HL-60/S4 (cell line): Measurements from ENCODE around the gene PGA5.
"Not testable (repeated sequence)": the region's sequence is repeated elsewhere in the genome, so short reads cannot be mapped to it uniquely, and the experiment has no call there.

ENCODE experiments used
- in situ Hi-C: fragments of 300-500 bp; cut with MboI; formaldehyde crosslinking; loops from 2 replicates; pipeline ENCODE4 v1.14.3; 2022; ENCODE audit warnings: low sequenced_read_pairs

Gene PGA5

DNA sequence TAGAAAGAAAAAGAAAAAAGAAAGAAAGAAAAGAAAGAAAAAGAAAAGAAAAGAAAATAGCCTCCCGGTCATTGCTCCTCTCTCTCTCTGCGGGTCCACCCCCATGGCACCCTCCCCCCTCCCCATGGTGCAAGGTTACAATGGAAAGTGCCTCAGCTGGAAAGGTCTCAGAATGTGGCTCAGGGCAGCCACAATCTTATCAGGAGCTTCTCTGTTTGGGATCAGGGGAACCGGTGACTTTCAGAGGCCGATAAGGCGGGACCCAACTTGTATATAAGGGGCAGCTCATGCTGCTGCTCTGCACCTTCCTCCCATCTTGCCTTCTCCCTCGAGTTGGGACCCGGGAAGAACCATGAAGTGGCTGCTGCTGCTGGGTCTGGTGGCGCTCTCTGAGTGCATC, at the start of gene PGA5:
TSS of gene PGA5 (plus strand) at position 301 of the 400 bp plus-strand sequence. CDS start at position 353, 52 bp downstream.
- in situ Hi-C loops = not testable (repeated sequence)

DNA sequence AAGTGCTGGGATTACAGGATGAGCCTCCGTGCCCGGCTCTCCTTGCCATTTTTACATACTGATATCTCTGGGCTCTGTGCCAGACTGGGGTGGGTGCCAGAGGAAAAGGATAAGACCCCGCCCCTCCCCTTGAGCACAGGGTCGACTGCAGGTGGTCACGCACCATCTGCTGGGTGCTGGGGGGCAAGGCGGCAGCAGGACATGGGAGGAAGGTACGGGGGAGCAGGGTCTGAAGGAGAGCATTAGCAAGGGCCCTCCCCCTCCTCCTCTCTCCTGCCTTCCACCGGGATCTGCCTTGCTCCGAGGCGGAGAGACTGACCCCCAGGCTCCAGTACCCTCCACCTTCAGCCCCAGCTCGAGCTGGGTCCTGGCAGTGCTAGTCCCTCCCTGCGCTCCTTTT, 47.4 kb upstream of the PGA5 start:
- in situ Hi-C loops = loop anchor here (25.0 kb wide), 1 partner anchor 356 kb away; the partner anchor contains the start of gene CCDC86

DNA sequence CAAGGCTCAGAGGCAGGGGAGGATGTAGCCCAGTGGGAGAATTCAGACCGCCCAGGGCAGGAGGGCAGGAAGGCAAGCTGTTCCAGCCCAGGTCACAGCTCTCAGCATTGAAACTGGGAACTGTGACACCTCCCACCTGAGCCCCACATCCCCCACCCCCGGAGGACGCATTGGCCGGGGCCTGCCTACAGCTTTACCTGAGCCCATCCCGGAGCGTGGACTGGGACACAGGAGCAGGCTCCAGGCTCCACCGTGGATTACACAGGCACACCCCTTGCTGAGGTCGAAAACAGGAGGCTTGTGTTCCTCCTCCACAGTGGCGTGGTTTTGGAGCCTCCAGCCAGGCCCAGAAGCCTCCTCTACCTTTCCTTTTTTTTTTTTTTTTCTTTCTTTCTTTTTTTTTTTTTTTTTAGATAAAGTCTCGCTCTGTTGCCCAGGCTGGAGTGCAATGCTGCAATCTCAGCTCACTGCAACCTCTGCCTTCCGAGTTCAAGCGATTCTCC, 46.8 kb upstream of the PGA5 start:
- in situ Hi-C loops = loop anchor here (25.0 kb wide), 1 partner anchor 357 kb away; the partner anchor contains the start of gene CCDC86

DNA sequence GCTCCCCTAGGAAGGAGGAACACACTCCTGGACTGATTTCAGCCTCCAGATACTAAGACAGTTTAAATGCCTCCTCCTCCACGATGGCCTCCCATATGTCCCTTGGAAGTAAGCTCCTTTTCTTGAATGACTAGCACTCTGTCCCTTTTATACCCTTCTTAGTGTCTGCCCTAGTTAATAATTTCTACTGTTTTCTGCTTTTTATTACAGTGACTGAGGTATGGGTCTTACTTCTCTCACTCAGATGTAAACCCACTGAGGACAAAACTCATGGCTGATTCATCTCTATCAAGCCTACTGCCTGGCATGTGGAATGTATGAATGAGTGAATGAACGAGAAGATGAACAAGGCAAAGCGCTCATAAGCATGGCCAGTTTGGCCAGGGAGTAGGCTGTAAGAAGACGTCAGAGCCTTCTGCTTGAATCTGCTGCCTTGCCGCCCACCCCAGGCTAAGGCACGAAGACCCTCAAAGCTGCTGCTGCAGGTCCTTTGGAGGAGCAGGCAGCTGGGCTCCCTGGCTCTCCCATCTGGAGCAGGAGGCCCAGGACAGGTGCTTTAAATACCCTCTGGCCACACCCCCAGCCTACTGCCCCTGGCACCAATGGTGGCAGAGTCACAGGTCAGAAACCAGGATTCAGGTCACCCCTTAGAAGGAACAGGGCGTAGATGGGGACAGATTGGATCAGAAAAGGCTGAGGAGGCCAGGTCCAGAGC, 45.8 kb upstream of the PGA5 start:
- in situ Hi-C loops = loop anchor here (25.0 kb wide), 1 partner anchor 358 kb away; the partner anchor contains the start of gene CCDC86

DNA sequence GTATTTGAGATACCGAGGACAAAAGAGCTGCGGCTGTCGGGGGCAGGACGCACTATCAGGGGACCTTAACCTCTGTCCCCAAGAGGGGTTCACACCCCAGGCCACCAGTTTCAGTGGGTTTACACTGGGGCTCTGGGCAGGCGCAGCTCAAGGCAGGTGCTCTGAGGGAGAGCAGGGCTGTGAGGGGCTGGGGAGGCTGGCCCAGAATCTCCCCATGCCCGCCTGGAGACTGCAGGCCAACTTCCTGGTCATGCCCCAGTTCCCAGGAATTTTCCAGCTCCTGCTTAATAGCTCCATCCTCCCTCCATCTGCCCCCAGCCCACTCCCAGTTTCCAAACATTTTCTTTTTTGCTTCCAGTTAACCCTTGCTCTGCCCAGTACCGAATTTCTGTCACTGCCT, 45.3 kb upstream of the PGA5 start:
- in situ Hi-C loops = loop anchor here (25.0 kb wide), 1 partner anchor 358 kb away; the partner anchor contains the start of gene CCDC86

DNA sequence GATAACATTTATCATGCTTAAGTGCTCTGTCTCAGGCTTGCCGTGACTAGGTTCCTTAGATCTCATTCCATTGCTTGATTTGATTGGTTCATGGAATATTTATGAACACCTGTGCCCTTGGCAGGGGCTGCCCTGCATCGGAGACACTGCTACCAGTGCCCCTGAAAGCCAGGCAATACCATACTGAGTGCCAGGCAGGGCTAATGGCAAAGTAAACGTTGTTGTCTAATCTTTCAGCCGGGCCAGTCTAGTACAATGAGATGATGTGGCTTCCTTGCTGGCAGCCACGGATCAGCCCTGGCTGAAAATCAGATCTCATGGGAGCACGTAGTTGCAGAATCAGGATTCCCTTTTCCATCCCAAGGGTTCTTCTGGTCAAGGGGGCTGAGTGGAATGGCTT, 42.6 kb upstream of the PGA5 start:
- in situ Hi-C loops = loop anchor here (25.0 kb wide), 1 partner anchor 361 kb away; the partner anchor contains the start of gene CCDC86

DNA sequence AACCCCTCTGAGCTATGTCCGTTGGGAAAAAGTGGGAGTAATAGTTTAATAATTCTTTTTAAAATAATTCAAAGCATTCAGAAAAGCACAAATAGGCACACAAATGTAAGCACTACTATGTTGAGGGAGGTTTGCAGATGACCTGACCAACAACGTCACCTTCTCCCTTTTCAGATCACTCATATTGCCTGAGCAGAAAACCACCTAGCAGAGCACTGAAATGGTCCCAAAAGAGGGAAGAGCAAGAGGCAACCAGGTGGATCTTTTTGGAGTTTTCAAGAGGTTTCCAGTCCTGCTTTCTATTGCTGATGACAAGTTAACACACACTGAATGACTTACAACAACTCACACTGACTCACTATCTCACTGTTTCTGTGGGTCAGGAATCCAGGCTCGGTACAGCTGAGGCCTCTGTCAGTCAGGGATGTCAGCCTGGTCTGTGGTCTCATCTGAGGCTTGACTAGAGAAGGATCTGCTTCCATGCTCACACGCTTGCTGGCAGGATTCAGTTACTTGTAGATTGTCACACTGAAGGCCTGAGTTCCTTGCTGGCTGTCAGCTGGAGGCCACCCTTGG, 41.9 kb upstream of the PGA5 start:
- in situ Hi-C loops = loop anchor here (25.0 kb wide), 1 partner anchor 362 kb away; the partner anchor contains the start of gene CCDC86

DNA sequence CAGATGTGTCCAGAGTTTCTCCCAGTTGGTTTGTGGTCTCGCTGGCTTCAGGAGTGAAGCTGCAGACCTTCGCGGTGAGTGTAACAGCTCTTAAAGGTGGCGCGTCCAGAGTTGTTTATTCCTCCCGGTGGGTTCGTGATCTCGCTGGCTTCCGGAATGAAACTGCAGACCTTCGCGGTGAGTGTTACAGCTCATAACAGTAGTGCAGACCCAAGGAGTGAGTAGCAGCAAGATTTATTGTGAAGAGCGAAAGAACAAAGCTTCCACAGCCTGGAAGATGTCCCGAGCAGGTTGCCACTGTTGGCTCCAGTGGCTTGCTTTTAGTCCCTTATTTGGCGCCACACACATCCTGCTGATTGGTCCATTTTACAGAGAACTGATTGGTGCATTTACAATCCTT, 39.5 kb upstream of the PGA5 start:
- in situ Hi-C loops = no loop called here

DNA sequence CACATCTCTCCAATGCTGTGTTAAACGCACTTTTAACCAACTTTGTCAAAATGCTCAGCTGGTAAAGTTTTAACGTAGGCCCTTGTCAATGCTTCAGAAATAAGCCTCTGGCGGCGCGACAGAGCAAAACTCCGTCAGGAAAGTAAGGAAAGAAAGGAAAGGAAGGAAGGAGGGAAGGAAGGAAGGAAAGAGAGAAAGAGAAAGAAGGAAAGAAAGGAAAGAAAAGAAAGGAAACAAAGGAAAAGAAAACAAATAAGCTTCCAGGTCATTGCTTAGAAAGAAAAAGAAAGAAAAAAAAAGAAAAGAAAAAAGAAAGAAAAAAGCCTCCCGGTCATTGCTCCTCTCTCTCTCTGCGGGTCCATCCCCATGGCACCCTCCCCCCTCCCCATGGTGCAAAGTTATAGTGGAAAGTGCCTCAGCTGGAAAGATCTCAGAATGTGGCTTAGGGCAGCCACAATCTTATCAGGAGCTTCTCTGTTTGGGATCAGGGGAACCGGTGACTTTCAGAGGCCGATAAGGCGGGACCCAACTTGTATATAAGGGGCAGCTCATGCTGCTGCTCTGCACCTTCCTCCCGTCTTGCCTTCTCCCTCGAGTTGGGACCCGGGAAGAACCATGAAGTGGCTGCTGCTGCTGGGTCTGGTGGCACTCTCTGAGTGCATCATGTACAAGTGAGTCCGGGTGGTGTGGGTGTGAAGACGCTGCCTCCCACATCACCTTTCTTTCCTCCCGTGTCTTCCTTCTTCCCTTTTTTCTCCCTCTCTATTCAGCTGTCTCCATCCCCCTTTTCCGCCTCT, 37.8 kb upstream of the PGA5 start, which contains the start of gene PGA3:
TSS of gene PGA3 (plus strand) at position 566 of the 797 bp plus-strand sequence. CDS start at position 616, 50 bp downstream.
- in situ Hi-C loops = not testable (repeated sequence)

DNA sequence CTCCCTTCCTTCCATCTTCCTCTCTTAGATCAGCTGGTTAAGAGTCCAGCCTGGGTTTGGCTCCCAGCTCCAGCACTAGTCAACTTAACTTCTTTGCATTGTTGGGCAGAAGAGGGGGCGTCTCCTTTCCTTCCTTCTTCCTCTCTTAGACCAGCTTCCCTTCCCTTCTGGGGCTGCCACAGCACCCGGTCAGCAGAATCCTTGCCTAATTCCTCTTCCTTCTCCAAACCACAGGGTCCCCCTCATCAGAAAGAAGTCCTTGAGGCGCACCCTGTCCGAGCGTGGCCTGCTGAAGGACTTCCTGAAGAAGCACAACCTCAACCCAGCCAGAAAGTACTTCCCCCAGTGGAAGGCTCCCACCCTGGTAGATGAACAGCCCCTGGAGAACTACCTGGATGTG, 37.1 kb upstream of the PGA5 start:
- in situ Hi-C loops = not testable (repeated sequence)

DNA sequence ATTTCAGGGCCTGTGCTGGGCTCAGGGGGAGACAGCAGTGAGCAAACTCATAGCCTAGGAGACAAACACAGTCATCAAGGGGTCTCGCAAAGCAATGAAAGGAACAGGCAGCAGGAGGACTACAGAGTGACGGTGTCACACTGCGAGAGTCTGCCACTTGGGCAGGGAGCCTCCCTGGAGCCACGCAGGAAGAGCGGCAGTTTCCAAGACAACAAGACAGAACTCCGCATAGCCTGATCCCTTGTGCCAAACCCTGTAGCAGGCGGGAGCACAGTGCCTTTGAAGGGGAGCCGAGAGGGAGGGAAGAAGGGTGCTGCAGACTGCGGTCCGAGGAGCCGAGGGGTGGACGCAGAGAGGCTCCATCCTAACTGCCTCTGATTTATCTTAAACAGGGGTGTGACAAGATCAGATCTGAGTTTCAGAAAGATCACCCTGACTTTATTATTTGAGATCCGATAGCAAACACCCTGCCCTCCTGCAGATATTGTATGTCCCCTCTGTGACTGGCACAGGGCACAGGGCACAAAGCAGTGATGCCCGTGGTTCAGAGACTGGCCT, 36.4 kb upstream of the PGA5 start:
- in situ Hi-C loops = not testable (repeated sequence)

DNA sequence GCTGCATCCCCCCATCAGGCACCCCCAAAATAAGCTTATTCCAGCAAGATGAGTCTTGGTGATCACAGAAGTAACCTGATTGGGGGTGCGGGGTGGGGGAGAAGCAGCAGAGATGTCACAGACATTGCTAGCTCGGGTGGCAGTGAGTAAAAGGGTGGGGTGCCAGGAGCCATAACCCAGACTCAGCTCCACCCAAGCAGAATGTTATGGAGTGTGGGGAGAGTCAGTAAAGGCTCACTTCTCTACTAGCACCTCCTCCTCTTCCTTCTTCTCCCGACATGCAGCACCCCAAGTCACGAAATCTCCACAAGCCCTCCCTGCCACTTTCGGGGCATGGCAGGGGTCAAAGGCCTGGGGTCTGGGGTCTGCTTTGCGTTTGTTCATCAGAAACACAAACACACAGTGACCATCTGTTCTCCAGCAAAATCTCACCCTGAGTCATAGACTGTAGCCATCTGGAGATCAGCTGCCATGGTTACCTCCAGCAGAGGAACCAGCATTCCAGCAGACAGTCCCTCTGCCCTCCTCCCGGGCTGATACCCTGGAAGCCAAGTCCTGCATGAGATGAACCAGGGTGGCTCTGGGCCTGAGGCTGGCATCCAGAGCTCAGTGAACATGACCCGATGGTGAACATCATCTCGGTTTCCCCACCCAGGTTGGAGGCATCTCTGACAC, 33.2 kb upstream of the PGA5 start:
- in situ Hi-C loops = not testable (repeated sequence)

DNA sequence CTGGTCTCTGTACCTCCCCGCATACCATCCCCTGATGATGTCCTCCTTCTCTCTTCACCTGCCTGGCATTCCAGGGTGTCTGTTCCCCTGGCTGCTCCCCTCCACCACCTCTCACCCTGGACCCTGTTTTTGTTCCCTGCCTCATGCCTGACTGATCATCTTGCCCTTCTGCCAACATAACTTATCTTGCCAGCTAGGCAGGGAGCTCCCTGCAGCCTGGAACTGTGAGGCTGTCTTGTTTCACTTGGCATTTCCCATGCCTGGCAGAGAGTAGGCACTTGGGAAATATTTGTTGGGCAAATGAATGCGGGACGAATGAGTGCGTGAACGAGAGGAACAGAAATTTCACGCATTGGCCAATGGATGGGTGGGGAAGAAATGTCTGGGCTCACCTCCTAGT, 30.3 kb upstream of the PGA5 start:
- in situ Hi-C loops = not testable (repeated sequence)

DNA sequence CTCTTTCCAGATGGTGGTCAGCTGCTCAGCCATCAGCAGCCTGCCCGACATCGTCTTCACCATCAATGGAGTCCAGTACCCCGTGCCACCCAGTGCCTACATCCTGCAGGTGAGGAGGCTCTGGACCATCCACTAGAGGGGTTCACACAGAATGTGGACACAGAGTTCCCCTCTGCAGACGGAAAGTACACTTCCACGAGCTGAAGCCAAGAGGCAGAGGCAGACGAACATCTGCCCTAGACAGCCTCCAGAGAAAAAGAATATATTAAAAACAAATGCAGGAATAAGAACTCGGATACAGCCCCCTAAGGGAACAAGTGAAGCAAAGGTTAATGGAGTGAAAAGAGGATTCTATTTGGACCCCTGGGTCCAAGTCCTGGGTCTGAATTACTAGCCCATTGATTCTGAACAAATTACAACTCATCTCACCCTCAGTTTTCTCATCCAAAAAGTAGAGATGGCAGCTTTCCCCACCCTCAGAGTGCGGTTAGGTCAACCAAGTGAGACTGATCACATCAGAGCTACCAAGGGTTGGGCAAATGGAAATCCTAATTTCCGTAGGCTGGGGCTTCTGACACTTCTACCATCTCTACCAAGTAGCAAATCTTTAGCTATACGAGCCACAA, 29.5 kb upstream of the PGA5 start:
- in situ Hi-C loops = not testable (repeated sequence)

DNA sequence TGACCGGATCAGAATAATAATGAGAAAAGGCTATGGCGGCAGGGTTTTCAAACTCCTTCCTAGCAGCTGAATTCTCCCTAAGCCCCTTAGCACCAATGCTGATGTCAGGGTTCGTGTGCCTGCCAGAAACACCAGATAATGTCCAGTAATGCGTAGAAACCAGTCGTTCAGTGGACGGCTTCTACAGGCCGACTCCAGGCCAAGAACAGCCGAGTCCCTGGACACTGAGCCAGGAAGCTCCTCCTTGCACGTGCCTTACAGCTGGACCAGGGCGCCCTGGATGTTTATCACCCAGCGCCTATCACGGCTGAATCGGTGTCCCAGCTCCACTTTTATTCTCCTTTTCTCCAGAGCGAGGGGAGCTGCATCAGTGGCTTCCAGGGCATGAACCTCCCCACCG, 28.8 kb upstream of the PGA5 start:
- in situ Hi-C loops = not testable (repeated sequence)

DNA sequence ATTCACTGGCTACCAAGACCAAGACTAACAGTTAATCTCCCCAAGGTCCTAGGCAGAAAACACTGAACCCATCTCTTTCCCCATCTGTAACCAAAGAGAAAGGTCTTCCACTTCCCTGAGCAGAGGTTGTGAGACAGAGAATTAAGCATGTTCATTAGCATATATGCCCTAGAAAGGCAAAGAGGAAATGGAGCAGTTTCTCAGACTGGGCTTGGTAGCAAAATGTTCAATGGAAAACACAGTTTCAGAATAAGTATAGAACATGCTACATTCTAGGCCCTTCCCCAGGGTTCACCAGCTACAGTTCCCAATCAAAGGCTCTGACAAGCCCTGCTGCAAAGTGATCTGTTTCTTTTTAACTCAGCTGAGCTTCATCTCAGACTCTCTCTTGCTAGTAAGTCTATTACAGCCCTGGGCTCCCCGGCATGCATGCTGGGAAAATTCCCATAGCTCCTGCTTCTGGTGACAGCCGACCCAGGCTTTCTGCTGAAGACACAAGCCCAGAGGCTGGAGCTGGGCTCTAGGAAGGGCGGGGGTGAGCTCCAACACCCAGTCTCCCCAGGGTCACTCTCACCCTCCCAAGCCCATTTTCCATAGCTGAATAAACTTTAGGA, 27.2 kb upstream of the PGA5 start:
- in situ Hi-C loops = not testable (repeated sequence)

DNA sequence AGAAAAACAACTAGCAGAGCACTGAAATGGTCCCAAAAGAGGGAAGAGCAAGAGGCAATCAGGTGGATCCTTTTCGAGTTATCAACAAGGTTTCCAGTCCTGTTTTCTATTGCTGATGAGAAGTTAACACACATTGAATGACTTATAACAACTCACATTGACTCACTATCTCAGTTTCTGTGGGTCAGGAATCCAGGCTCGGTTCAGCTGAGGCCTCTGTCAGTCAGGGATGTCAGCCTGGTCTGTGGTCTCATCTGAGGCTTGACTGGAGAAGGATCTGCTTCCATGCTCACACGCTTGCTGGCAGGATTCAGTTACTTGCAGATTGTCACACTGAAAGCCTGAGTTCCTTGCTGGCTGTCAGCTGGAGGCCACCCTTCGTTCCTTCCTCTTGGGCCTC, 22.7 kb upstream of the PGA5 start:
- in situ Hi-C loops = not testable (repeated sequence)

DNA sequence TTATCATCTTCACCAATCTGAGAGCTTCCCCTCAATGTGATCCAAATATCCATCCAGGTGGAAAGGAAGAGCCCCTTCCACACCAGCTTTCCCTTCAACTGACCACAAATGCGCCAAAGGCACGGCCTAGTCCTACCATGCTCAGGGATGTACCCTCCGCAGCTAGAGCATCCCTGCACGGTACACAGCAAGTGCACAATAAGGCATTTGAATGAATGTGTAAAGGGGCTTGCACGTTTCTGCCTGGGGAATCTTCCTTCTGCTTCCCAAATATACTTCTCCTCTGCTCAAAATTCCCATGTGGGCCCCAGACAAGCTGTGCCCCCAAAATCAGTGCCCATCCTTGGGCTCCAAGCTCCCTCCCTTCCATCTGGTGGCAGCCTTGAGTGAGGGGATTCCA, 22.0 kb upstream of the PGA5 start:
- in situ Hi-C loops = not testable (repeated sequence)

DNA sequence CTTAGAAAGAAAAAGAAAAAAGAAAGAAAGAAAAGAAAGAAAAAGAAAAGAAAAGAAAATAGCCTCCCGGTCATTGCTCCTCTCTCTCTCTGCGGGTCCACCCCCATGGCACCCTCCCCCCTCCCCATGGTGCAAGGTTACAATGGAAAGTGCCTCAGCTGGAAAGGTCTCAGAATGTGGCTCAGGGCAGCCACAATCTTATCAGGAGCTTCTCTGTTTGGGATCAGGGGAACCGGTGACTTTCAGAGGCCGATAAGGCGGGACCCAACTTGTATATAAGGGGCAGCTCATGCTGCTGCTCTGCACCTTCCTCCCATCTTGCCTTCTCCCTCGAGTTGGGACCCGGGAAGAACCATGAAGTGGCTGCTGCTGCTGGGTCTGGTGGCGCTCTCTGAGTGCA, 18.9 kb upstream of the PGA5 start, which contains the start of gene PGA4:
TSS of gene PGA4 (plus strand) at position 301 of the 400 bp plus-strand sequence. CDS start at position 355, 54 bp downstream.
- in situ Hi-C loops = not testable (repeated sequence)
